Measurements from ENCODE around the gene ZBTB34.

The ZBTB34 gene

GRCh38 chr9:126842220-126842842 lies 18.1 kb upstream of the ZBTB34 start:
- in situ Hi-C loops (cut with HindIII; ENCODE audit: low sequenced_read_pairs), result no loop called here
- DNase-seq (ENCODE audit: low read depth), result no peak
- H3K4me3 ChIP-seq (ENCODE audit: low read depth, low read length), result no peak overlapping the region
- no peak for TF ChIP-seq CTCF (IDR thresholded peaks at IDR 0.05; ENCODE audit: low read depth, low read length, missing control alignments)

DNA sequence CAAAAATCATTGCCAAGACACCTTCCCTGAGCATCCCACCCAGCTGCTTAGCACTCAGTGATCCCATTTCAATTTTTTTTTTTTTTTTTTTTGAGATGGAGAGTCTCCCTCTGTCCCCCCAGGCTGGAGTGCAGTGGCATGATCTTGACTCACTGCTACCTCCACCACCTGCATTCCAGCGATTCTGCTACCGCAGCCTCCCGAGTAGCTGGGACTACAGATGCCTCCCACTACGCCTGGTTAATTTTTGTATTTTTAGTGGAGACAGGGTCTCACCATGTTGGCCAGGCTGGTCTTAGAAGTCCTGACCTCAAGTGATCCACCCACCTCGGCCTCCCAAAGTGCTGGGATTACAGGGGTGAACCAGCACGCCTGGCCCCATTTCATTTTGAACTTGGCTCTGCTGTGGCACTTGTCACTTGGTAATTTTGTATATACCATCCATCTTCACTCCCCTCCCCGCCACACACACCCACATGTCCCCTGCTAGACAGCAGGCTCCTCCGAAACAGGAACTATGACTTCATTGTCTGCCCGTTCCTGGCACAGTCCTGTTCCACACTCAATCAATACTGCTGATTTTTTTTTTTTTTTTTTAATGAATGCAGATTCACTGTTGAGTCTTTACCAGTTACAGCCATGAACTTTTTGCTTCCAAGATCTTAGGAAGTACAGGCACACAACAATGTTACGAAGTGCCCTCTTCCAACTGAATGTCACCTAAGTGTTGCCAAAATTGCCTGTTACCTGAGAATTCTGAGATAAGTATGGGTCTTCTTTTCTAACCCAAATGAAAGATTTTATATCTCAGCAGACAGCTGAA lies 17.3 kb upstream of the ZBTB34 start:
- no peak overlapping the region for H3K4me3 ChIP-seq (ENCODE audit: low read depth, low read length)
- no peak for DNase-seq (ENCODE audit: low read depth)
- no peak for TF ChIP-seq CTCF (IDR thresholded peaks at IDR 0.05; ENCODE audit: low read depth, low read length, missing control alignments)
- in situ Hi-C loops (cut with HindIII; ENCODE audit: low sequenced_read_pairs), result no loop called here

DNA sequence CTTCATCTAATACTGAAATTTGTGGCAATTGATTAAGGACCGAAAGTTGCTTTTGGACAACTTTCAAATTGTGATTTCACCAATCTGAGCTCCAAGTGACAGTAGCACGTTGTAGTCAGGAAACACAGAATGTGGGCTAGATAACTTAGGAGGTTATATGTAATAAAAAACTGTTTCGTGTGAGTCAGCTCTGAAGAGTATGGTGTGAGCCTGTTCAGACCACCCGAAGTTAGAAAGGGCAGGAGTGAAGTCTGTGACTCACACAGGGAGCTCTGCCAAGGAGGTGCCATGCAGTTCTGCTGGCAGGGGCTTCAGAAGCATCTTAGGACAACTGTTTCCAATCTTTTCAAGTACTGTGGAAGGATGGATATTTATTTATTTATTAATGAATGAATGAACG lies 16.4 kb upstream of the ZBTB34 start:
- DNase-seq (ENCODE audit: low read depth), result peak; percentile 50
- no peak overlapping the region for H3K4me3 ChIP-seq (ENCODE audit: low read depth, low read length)
- no peak for TF ChIP-seq CTCF (IDR thresholded peaks at IDR 0.05; ENCODE audit: low read depth, low read length, missing control alignments)
- in situ Hi-C loops (cut with HindIII; ENCODE audit: low sequenced_read_pairs), result no loop called here

DNA sequence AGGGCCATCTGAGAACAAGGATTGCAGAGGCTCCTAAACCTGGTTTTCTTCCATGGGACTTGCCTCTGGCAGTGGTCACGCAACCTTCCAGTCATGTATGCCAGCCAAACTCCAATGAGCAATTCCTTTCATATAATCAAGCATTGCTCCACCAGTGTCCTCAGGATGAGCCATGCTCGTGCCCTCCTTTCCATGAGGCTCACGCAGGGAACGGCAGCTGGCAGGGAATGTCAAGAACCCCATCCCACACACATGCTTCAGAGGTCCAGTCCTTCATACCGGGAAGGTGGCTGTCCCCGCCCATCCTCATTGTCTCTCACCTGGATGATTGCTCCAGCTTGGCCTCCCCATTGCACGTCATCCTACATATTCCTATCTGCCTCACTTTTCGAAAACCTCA lies 13.4 kb upstream of the ZBTB34 start:
- DNase-seq (ENCODE audit: low read depth), result no peak
- H3K4me3 ChIP-seq (ENCODE audit: low read depth, low read length), result no peak overlapping the region
- in situ Hi-C loops (cut with HindIII; ENCODE audit: low sequenced_read_pairs), result no loop called here

DNA sequence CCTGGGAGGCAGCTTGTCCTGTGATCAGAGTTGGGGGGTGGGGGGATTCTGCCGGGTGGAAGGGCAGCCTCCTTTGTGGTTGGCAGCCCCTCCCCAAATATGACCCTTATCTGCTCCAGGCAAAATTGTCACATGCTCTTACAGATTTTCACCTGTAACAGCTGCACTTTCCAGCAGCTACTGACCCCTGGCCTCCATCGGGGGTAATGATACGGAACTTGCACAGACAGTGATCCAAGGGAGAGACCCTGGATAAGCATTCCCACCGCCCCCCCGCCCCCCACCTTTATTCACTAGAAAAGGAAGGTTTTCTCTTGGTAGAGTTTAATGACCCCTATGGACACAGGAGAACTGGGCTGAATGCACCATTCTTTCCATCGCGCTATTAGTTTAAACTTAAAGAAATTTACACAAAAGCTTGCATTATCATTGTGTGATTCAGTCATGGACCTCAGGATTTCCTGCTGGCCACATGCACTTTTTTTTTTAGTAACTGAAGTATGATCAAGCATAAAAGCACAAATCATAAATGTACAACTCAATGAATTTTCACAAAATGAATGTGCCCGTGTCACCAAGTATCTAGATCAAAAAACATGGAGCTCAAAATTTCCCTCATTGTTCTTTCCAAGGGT lies 10.7 kb upstream of the ZBTB34 start:
- in situ Hi-C loops (cut with HindIII; ENCODE audit: low sequenced_read_pairs), result no loop called here
- H3K4me3 ChIP-seq (ENCODE audit: low read depth, low read length), result no peak overlapping the region
- DNase-seq (ENCODE audit: low read depth), result no peak
- no peak for TF ChIP-seq CTCF (IDR thresholded peaks at IDR 0.05; ENCODE audit: low read depth, low read length, missing control alignments)

More for the DNA sequence above, 13.4 kb upstream of the ZBTB34 start:
- no peak for TF ChIP-seq CTCF (IDR thresholded peaks at IDR 0.05; ENCODE audit: low read depth, low read length, missing control alignments)

- TF ChIP-seq CTCF (IDR thresholded peaks at IDR 0.05; ENCODE audit: low read depth, low read length, missing control alignments), result no peak
- in situ Hi-C loops (cut with HindIII; ENCODE audit: low sequenced_read_pairs), result no loop called here
- no peak overlapping the region for H3K4me3 ChIP-seq (ENCODE audit: low read depth, low read length)
- no peak for DNase-seq (ENCODE audit: low read depth)
Measured at GRCh38 chr9:126851286-126851880, 9.1 kb upstream of the ZBTB34 start.

All from astrocyte of the cerebellum (primary cell).